ENCODE measurements around the gene KCNA10.

The KCNA10 gene

DNA sequence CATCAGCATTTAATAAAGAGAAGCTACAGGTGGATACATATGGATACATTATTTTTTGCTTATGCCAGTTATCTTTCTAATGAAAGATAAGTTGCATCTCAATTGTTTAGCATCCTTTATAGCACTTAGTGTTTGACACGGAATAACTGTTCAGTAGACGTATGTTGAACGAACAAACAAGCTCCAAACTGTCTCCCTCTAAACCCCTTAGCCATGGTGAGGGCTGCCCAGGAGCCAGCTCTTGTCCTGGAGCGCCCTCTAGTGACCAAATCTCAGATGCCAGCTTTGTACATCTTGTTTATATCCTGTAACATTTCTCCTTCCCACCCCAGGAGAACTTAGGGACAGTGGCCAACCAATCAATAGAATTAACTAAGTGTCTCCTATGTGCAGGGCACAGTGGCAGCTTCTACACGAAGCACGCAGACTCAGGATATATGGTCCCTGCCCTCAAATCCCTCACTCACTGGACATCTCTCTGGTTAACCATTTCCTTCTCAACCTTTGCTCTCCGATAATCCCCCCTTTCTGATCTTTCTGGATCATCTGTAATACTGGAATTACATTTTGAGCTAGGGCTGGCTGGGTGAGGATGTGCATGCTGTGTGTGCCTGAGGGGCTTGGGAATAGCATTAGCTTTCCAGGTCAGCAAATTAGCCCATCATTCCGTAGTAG, 22.9 kb downstream of the KCNA10 start:
- peak; percentile 79 for DNase-seq (ENCODE audit: low spot score)

DNA sequence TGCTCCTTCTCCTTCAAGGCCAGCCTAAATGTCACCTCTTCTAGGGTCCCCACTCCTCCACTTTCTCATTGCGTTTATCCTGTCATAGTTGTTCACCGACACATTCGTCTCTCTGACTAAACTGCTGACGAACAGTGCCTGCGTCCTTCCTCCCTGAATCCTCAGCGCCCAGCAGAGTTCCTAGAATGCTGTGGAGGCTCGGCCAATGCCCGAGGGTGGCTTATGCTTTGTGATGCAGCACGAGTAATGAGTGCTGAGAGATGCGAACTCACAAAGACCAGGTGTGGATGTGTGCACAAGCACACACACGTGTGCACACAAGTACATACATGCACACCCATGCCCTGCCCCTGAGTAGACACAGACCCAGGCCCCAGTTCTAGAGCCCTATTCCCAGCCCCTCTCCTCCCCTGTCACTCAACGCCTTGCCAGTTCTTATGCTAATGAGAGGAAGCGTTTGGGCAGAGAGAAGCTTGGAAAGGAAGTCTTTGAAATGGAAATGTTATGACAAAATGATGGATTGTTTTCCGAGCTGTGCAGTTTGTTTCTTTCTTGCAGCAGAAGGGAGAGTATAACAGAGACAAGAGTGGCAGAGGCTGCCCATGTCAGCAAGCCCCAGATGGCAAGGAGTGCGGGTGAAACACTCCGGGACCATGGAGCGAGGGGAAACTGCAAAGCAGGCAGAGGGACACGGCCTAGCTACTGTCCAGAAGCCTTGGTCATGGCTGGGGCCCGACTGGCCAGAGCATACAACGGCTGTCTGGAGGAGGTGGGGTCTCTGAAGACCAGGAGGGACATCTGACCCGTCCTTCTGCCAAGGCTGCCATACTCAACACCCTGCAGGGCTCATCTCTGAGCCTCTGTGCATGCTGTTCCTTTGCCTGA, 24.2 kb downstream of the KCNA10 start:
- no peak for DNase-seq (ENCODE audit: low spot score)

DNA sequence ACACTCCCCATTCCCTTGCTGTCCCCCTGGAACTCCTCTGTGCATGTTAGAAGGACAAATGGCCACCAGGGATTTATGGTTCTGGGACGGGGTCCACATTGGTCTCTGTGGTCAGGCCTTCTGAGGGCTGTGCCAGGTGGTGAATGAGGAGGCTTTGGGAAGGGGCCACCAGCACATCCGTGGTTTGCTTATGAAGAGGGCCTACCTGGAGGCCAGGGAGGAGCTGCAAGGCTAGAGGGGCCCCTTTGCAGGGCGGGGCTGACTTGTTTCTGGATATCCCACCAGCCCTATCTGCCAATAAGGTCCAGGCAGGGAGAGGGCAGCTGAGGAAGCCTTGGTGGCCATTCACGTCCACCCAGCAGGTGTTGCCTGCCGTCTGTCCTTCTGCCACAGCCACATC, 24.9 kb downstream of the KCNA10 start:
- no peak for DNase-seq (ENCODE audit: low spot score)

DNA sequence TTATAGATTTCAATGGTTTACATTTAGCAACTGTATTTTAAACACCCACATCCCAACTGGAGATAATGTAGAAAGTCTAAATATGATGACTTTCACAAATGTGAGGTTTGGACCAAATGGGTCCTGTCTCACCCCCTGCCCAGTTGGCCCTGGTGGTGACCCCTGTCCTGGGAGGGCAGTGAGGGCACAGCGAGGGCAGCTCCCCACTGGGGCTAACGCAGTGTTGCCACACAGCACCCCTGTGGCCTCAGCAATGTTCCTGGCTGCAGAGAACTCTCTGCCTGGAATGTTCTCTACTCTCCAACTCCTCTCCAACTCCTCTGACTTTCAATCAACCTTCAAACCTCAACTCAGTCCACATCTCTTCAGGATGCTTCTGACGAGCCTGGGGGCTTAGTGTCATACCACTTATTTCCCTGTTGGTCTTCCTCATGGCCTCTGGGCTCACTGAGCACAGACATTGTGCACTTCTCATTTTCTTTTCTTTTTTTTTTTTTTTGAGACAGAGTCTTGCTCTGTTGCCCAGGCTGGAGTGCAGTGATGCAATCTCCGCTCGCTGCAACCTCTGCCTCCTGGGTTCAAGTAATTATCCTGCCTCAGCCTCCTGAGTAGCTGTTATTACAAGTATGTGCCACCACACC, 25.8 kb downstream of the KCNA10 start:
- DNase-seq (ENCODE audit: low spot score) = no peak

DNA sequence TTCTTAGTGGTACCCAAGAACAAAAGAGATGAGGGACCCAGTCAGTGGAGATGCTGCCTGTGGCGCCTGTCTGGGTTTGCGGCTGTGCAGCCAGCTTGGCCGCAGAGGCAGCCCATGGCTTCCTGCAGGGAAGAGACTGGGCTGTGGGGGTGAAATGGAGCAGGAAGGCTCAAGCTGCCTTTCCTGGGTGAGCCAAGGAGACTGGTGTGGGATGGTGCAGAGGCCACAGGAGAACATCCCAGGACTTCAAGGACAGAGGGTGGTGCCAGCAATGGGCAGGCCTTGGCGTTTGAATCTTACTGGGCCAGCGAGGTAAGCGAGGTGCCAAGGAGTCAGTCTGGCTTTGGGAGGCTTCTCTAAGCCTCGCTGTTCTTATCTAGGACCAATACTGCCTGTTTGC, 26.4 kb downstream of the KCNA10 start:
- no peak for DNase-seq (ENCODE audit: low spot score)

DNA sequence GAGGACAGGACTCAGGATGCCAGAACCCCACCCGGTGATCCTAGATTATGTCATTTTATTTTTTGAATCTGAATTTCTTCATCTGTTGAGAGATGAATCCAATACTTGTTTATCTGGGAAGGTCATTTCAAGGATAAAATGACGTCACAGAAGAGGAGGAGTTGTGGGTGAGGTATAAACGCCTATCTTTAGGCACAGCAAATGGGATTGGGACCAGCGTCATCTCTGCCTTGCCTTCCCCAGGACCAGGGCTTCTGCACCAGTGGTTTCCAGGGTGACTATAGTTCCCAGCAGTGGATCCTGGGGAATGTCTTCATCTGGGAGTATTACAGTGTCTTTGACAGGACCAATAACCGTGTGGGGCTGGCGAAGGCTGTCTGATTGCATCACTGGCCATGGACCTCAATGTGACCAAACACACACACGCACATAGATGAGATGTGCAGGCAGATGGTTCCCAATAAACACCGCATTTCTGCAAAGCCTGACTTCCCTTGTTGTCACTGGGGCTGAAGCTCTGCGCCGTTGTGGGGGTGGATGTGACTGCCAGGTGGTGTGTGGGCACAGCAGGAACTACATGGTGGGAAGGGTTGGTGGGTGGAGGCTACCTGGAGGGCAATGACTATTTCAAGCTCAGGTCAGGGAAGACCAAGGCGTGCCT, 28.1 kb downstream of the KCNA10 start:
- no peak for DNase-seq (ENCODE audit: low spot score)

DNA sequence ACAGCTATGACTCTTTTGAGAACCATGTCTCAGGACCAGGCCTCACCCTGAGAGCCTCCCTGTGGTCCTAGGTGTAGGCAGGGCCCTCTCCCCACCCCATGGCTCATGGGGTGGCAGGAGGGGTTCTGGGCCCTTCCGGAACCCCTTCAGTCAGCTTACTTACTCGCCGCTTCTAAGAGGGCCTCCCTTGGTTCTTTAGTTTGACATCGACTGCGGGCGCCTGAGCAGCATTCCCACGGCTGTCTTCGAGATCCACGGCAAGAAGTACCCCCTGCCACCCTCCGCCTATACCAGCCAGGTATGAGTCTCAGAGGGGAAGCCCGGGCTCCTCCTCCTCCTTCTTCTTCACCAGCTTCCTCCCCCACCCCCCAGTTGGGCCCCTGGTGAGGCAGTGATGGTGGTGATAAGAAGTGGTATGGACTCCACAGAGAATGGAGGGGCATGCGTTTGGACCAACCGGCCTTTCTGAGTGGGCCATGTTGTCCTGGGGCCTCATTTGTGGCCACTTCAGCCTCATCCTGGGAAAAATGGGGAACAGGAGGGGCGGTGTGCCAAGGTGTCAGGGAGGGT, 28.9 kb downstream of the KCNA10 start:
- no peak for DNase-seq (ENCODE audit: low spot score)

DNA sequence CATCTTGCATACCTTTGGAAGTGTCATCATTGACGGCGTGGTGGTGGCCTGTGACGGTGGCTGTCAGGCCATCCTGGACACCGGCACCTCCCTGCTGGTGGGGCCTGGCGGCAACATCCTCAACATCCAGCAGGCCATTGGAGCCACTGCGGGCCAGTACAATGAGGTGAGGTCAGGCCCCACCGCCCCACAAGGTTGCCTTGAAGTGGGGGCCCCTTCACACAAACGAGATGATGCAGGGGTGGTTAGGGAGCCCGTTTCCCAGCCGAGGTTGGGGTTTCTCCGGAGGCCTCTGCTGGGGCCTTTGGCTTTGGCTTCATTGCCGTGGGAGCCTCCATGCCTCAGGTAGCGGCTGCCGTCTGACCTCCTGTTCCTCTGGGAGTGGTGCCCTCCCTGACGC, 29.6 kb downstream of the KCNA10 start:
- no peak for DNase-seq (ENCODE audit: low spot score)

DNA sequence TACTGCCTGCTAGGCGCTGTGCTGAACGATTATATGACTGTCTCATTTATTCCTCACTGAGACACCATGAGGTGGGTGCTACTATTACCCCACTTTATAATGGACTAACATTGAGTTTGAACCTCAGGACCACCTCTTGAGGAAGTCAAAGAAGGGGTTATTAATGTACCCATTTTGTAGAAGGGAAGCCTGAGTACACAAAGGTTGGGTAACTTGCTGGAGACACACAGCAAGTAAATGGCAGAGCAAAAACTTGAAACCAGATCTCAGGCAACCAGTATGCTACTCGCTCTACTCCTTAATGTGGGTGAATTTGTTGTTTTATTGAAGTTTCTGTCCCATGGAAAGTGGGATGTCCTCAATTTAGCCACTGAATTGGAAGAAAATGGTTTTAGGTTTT, 30.1 kb downstream of the KCNA10 start:
- DNase-seq (ENCODE audit: low spot score) = no peak

DNA sequence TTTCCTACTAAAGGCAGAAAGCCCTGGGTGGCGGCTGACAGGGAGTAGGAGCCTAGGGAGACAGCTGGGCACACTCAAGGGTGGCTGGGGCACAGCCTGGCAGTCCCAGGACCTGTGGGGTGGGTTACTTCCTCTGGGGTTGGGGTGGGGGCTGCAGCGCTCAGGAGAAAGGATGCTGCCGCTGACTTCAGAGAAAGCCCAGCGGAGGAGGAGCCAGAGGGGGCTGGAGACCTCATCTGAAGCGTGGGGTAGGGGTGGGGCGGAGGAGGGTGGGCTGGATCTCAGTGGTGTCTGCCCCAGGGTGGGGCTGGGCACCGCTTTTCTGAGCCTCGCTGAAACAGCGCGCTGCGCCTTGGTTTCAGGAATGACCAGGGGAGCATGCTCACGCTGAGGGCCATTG, 30.8 kb downstream of the KCNA10 start:
- DNase-seq (ENCODE audit: low spot score) = no peak

DNA sequence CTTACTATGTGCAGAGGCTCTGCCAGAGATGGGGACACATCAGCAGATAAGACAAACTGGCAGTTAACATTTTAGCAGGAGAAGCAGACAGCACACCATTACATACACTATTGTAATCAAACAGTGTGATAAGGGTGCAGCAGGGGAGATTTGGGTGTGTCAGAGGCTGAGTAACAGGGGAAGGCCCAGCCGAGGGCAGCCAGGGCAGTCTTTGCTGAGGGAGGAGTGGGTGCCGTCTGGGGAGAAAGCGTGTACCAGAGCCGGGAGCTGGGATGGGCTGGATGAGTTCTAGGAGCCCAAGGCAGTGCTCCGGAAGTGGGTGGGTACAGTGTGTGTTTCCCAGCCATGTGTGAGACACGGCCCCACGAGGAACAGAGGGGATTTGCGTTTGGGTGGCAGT, 31.2 kb downstream of the KCNA10 start:
- no peak for DNase-seq (ENCODE audit: low spot score)

DNA sequence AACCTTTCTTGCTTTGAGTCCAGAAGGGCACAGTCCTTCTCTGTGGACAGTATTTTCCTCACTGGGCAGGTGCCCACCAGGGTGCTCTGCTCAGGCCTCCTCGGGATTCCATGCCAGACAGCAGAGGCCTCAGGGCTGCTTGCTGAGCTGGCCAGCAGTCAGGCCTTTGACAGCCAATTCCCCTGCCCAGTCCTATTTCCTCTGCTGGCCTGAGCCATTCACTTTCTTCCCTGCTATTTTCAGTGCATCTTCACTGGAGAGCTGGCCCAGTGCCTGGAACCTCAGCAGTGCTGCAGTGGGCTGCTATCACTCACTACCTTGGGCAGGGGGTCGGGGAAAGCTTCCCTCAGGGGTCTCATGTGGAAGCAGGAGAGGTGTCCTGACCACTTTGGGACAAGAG, 33.2 kb downstream of the KCNA10 start:
- no peak for DNase-seq (ENCODE audit: low spot score)

DNA sequence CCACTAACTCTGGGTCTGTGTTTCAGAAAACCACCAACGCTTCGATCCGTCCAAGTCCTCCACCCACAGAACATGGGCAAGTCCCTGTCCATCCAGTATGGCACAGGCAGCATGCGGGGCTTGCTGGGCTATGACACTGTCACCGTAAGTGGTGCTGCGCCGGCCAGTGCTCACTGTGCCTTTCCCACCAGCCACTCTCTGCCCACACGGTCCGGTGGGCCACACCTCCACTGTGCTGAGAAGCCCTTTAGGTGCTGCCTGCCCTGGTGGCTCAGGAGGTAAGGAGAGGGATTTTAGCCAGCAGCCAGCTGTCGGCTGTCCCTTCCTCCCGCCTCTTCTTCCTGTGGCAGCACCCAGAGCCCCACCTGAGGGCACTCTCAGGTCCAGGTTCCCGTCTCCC, 34.2 kb downstream of the KCNA10 start:
- DNase-seq (ENCODE audit: low spot score) = no peak

DNA sequence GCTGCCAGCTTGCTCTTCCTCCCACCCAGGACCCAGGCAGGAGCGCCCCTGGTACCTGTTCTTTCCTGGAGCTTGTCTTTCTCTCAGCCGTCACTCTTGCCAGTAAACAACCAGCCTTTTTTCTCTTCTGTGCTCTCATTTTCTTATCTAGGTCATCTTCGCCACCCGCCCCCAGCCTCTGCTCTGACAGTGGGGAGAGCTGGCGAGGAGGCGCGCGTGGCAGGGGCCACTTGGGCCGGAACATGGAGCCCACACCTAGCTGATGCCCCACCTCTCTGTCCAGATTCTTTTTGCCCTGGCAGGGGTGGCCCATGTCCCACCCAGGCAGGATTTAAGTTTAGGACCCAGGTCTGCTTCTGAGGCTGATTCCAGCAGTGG, 35.7 kb downstream of the KCNA10 start:
- no peak for DNase-seq (ENCODE audit: low spot score)

DNA sequence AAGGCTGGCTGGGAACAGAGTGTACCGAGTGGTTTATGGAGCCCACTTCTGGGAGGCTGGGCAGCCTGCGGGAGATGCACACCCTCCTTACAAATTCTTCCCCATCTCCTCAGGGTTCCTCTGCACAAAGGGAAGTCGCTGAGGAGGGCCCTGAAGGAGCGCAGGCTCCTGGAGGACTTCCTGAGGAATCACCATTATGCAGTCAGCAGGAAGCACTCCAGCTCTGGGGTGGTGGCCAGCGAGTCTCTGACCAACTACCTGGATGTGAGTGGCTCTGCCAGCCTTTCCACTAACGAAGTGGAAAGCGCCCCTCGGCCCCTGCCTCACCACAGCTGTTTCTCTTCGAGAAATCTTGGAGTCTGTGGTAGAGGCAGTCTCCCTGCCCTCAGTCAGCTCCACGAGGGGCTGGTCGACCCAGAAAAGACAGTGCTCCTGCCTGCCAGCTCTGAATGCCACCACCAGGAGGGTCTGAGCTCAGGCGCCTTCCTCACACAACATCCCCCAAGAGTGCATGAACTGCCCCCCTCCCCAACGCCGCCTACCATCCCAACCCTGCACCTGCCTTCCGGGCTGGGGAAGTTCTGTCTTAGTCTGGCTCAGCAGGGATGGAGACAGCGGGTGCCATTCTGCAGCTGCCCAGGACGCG, 36.2 kb downstream of the KCNA10 start:
- no peak for DNase-seq (ENCODE audit: low spot score)

DNA sequence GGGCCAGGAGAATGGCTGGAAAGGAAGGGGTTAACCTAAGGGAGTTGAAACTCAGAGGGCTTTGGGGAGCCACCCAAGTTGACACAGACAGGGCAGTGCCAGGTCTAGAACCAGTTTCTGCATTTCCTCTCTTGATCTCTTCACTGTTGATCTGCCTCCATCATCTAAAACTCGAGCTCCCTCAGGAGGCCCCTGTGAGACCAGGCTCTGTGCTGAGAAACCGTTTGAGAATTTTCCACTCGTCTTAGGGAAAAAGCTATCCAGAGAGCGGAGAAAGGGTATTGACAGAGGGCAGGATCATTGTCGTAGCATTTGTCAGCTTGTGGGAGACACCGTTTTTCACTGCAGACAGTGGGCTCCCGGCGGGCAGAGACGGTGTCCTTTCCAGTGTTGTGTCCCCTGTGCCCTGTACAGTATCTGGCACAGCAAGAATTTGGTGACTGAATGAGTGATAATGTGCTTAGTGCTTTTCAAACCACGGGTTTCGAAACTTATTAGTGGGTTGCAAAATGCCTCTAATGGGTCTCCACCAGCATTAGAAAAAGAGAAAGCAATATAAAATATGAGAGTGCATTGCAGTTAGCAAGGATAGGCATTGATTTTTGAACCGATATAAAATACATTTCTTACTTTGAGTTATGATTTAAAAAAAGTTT, 36.9 kb downstream of the KCNA10 start:
- no peak for DNase-seq (ENCODE audit: low spot score)

DNA sequence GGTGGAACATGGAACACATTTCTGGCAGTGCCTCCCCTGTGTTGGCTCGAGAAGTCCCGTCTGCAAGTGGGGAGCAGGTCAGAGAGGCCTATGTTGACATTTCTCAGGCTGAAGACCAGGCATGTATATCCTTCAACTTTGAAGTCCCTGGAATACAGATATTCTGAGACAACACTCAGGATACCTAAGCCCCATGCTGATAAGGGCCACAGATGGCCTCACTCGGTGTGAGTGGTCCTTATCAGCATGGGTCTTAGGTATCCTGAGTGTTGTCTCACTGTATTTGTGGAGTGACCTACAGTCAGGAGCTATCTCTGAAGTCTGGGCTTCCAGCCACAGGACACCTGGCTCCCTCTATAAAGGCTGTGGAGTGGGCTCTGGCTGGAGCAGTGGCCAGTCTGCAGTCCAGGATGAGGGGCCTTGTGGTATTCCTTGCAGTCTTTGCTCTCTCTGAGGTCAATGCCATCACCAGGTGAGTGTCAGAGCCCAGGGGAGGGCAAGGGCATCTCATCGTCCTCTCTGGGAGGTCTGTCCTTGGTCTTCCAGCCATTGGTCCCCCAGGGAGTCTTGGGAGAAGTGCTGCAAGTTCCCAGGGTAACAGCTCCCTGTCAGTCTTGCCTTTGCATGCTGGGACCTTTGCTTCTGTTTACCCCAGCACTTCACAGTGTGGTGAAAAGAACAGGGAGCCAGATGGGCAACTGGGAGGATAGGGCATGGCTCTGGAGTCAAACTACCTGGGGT, 38.4 kb downstream of the KCNA10 start:
- DNase-seq (ENCODE audit: low spot score) = no peak

DNA sequence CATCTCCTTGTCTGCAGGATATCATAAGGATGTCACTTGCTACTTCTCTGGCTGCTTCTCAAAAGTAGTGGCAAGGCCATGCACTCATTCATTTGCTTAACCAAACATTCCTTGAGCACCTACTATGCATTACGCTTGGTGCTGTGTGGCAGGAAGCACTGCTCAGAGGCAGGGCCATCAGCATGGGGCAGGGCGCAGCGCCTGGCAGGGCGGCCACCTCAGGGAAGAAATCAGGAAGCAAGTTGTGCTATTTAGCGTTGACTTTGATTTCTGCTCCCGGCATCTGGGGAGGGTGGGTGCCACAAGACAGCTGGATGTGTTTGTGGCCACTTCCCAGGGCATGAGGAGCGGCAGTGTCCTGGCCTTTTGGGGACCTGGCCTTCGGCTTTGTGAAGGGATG, 40.1 kb downstream of the KCNA10 start:
- no peak for DNase-seq (ENCODE audit: low spot score)

DNA sequence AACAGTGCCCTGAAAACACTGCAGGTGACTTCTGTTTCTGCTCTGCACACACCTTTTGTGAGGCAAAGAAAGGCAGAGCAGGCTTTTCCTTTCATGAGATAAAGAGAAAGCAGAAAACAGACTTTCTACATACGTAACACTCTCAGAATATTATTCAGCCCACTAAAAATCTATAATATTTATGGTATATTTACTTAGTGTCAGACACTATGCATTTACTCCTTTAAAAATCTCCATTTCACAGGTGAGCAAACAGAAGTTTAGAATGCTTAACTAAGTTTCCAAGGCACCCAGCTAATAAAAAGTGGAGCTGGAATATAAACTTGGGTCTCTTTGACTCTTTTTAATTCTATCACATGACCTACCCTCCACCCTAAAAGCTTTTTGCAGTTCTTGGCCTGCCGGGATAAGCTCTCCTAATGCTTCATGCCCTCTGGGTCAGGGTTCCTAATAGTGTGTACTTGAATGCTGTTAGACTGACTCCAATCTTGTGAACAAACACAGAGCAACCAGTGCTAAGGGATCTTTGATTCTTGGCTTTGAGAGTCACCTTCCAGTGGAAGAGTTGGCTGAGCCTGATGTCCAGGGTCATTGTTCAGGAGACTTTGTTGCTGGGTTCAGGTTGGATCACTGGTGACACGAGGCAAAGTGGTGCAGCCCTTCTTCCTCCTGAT, 40.9 kb downstream of the KCNA10 start:
- DNase-seq (ENCODE audit: low spot score) = no peak

DNA sequence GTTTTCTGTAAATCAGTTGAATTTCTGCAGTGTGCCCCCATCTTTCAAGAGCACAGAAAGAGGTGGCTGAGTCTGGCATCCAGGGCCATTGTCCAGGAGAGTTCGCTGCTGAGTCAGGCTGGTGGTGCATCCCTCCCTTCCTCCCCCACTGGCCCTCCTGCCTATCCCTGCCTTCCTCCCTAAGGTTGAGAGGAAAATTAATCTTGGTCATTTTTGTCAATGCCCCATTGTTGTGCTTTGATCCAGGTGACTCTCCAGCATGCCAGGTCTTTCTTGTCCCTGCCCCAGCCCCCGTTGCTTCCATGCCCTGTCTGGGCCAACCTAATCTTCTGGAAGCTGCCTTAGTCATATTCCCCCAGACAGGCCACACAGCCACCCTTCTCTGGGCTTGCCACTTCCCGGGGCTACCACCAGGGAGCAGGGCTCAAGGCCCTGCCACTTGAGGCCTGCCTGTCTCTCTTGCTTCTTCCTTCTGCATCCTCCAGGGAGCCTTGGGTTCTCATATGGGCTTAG, 41.5 kb downstream of the KCNA10 start:
- DNase-seq (ENCODE audit: low spot score) = no peak
